HUES6 (cell line): Measurements from ENCODE around the gene XRCC3.

Source experiments
- H3K27ac ChIP-seq: 2 replicates; pipeline ENCODE4 v1.7.0; 2013; ENCODE audit warnings: low read depth, mild to moderate bottlenecking, low read length, inconsistent platforms
- H3K27me3 ChIP-seq: 2 replicates; pipeline ENCODE4 v1.6.1; 2013; ENCODE audit warnings: low read length; ENCODE audit not compliant: control insufficient read depth, insufficient read depth
- H3K36me3 ChIP-seq: 2 replicates; pipeline ENCODE4 v1.6.1; 2013; ENCODE audit warnings: low read length; ENCODE audit not compliant: control insufficient read depth, insufficient read depth
- H3K4me1 ChIP-seq: 2 replicates; pipeline ENCODE4 v1.6.1; 2013; ENCODE audit warnings: low read length; ENCODE audit not compliant: control insufficient read depth, insufficient read depth
- H3K4me3 ChIP-seq: 2 replicates; pipeline ENCODE4 v1.5.1; 2013; ENCODE audit warnings: low read depth, low read length
- H3K9ac ChIP-seq: one replicate; pipeline ENCODE4 v1.6.1; 2013; ENCODE audit warnings: mild to moderate bottlenecking, low read length
- H3K9me3 ChIP-seq: 2 replicates; pipeline ENCODE4 v1.6.1; 2013; ENCODE audit warnings: low read depth, low read length; ENCODE audit not compliant: control insufficient read depth, insufficient read depth

The XRCC3 gene

DNA sequence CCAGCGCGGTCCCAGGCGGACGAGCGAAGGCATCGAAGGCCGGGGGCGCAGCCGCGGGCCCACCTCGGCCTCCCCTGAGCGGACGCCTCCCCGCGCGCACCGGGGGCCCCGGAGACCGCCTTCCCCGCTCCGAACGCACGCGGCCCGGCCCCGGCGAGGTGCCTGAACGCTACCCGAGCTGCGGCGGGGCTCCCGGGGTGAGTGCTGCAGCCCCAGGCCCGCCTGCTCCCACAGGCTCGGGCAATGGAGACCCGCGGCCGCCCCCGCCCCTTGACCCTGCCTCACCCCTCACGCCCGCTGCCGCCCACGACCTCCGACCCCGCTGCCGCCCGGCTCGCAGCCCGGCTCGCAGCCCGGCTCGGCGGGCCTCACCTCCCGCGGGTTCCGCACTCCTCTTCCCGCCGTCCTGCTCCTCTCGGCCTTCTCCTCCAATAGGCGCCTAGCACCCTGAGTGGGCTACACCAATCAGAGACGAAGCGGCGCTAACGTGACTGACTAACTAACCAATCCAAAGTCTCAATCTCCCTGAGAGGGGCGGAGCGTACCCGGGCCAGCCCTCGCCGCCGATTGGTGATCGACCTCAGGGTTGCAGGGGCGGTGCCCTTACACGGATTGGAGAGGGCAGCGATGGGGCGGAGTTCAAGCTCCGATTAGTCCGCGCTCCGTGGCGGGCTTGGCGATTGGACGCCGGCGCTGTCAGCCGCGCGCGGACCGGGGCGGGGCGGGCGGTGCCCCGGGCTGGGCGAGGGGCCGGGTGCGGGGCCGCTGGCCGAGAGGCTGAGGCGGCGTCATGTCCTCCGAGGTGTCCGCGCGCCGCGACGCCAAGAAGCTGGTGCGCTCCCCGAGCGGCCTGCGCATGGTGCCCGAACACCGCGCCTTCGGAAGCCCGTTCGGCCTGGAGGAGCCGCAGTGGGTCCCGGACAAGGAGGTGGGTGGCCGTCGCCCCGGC, at the start of gene XRCC3, which contains the start of gene ZFYVE21:
Gene XRCC3, minus strand, starts transcription at position 400 of the 949 bp plus-strand sequence. CDS start 4,364 bp downstream, outside the sequence.
Gene ZFYVE21, plus strand, starts transcription at position 759 of the 949 bp plus-strand sequence. Its CDS starts 32 bp downstream, at position 791.
- Histone ChIP-seq H3K27ac (peak within 1 kb of the TSS; percentile 78; the same call in 1 of the 2 replicates), H3K9me3 (no peaks in the 10 kb centered on the region), H3K4me3 (peak within 1 kb of the TSS; percentile 79), H3K9ac (peak within 1 kb of the TSS; percentile 88), H3K27me3 (no peaks in the 10 kb centered on the region), H3K36me3 (peaks cover 19% of the 10 kb centered on the region), H3K4me1 (peaks cover 35% of the 10 kb centered on the region)

DNA sequence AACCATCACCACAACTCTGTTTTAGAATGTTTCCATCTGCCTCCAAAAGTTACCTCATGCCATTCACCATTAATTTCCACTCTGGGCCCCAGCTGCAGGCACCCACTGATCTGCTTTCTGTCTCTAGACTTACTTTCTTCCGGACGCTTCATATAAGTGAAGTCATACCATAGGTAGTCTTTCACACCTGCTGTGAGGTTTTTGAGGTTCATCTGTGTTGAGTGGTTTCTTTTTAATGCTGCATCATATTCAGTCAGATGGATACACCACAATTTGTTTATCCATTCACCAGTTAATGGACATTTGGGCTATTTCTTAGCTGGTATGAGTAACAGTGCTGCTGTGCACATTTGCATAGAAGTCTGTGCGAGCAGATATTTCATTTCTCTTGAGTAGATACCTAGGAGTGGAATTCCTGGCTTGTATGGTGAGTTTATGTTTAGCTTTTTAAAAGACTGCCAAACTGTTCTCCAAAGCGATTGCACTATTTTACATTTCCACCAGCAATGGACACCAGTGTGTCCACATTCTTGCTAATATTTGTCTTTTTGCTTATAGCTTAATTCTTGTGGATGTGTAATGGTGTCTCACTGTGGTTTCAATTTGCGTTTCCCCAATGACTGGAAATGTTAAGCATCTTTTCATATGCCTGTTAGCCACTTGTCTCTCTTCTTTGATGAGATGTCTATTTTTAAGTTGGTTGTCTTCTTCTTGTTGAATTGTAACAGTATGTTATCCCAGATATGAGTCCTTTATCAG, 48.7 kb upstream of the XRCC3 start:
- Histone ChIP-seq H3K27me3 (no peaks in the 10 kb centered on the region), H3K27ac (no peak overlapping the region), H3K4me1 (0 out of 2 replicates have a peak, but pooled peaks cover 6% of the 10 kb centered on the region), H3K9ac (no peak overlapping the region), H3K9me3 (no peaks in the 10 kb centered on the region), H3K4me3 (no peak overlapping the region), H3K36me3 (no peaks in the 10 kb centered on the region)

DNA sequence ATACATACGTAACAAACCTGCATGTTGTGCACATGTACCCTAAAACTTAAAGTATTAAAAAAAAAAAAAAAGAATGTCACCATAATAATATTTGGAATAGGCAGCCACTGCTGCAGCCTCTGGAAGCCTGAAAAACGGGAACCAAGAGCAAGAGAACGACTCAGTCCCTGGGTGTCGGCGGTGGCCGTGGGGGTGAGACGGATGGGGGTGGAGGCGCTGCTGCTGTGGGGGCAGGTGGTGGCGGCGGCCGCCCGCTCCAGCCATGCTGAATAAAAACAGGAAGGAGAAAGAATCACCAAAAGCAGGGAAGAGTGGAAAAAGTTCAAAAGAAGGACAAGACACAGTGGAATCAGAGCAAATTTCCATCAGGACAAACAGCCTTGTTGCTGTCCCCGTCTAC, 47.3 kb upstream of the XRCC3 start:
- Histone ChIP-seq H3K27me3 (no peaks in the 10 kb centered on the region), H3K27ac (no peak overlapping the region), H3K9ac (no peak overlapping the region), H3K4me3 (no peak overlapping the region), H3K9me3 (no peaks in the 10 kb centered on the region), H3K4me1 (0 out of 2 replicates have a peak, but pooled peaks cover 6% of the 10 kb centered on the region), H3K36me3 (no peaks in the 10 kb centered on the region)

DNA sequence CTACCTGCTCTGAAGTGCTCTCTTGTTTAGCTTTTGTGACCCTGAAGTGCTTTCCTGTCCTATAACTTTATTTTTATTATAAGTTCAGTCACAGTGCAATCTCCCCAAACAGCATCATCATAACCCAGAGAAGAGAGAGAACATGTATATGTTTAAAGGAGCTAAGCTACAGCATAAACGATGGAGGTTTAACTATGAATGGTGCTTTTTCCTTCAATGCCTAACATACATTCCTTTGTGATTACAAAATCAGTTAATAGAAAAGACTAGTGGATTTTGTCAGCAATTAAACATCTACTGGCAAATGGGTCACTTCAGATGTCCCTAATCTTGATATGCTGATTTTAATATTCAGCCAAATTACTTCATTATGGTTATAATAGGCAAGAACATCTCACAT, 46.8 kb upstream of the XRCC3 start:
- H3K4me1 ChIP-seq: 0 out of 2 replicates have a peak, but pooled peaks cover 6% of the 10 kb centered on the region
- H3K9me3 ChIP-seq: no peaks in the 10 kb centered on the region
- H3K27me3 ChIP-seq: no peaks in the 10 kb centered on the region
- no peak overlapping the region for H3K4me3 ChIP-seq
- H3K27ac ChIP-seq: no peak overlapping the region
- H3K9ac ChIP-seq: no peak overlapping the region
- no peaks in the 10 kb centered on the region for H3K36me3 ChIP-seq

DNA sequence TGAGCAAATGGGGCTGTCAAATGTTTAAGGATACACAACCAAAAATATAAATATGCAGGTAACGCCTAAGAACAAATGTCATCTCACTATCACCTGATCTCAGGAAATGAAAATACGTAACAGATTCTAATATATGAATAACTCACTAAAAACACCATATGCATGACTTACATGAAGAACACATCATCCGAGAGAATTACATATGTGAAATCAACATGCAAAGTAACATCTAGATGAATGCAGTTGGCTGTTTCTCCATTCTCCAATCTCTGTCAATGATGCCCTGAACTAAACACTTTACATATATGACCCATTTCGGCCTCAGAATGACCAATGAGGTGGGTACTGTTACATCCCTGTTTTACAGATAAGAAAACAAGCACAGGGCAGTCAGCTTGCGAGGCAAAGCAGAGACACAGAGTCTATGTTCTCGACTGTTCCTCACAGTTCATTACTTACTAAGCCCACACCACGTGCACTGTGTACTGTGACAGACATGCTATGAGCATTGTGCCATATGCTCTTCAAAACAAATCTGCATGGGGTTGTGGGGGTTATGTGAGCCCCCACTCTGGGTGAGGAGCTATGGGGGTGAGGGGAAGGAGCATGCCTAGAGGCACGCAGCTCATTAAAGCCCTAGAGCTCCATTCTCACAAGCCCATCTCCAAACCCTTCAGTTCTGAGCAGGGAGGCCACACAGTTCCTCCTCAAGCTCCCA, 43.0 kb upstream of the XRCC3 start:
- Histone ChIP-seq H3K9ac (no peak overlapping the region), H3K4me3 (no peak overlapping the region), H3K27me3 (no peaks in the 10 kb centered on the region), H3K9me3 (no peaks in the 10 kb centered on the region), H3K4me1 (peaks cover 10% of the 10 kb centered on the region; the same call in 1 of the 2 replicates), H3K27ac (no peak overlapping the region), H3K36me3 (no peaks in the 10 kb centered on the region)

DNA sequence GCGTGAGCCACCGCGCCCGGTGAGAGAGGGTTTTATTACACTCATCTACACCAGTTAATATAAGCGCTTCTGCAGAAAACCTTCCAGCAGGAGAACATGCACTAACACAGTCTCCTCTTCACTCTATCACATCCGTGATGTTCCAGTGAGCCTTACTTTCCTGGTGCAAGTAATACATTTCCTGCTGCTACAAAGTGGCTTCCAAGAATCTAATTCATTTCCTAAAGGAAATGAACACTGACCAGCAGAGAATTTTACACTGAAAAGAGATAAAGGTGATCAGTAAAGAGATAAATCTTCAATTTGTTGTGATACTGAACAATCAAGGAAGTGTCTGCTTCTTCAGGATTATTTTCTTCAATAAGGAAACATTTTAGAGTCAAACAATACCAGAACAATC, 39.8 kb upstream of the XRCC3 start:
- no peaks in the 10 kb centered on the region for H3K27me3 ChIP-seq
- no peaks in the 10 kb centered on the region for H3K9me3 ChIP-seq
- H3K36me3 ChIP-seq: no peaks in the 10 kb centered on the region
- no peak overlapping the region for H3K4me3 ChIP-seq
- no peak overlapping the region for H3K9ac ChIP-seq
- peaks cover 4% of the 10 kb centered on the region; the same call in 1 of the 2 replicates for H3K4me1 ChIP-seq
- no peak overlapping the region for H3K27ac ChIP-seq

DNA sequence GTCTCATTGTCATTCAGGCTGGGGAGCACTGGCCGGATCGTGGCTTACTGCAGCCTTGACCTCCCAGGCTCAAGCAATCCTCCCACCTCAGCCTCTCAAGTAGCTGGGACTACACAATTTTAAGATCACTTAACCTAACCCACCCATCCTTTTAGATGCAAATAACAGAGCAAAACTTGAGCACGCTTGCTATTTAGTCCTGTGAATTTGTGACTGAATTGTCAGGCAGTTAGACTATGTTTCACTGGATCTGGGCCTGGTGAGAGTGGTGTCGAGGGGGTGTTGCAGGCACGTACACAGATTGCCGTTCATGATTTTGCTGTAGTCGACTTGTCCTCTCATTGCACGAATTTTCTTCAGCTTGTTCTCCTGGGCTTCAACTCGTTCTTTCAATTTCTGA, 38.5 kb upstream of the XRCC3 start:
- Histone ChIP-seq H3K9ac (no peak overlapping the region), H3K27ac (no peak overlapping the region), H3K4me3 (no peak overlapping the region), H3K36me3 (no peaks in the 10 kb centered on the region; the same call in 1 of the 2 replicates), H3K4me1 (peaks cover 4% of the 10 kb centered on the region; the same call in 1 of the 2 replicates), H3K9me3 (no peaks in the 10 kb centered on the region), H3K27me3 (no peaks in the 10 kb centered on the region)

DNA sequence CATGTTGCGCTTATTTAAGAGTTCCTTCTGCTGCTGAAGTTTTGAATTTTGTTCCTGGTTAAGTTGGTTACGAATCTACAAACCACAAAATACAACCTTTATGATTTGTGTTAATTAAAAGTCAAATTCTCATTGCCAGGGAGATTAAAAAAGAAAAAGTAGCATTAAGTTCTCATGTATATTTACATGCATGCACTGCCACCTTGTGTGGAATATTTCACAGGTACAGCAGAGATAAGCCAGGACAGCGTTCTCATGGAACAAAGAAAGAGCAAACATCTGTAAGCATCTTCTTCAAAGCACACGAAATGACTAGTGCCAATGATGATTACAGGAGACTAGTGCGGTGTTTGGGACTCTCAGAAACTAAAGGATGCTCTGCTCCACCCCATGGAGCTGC, 34.6 kb upstream of the XRCC3 start:
- Histone ChIP-seq H3K36me3 (no peaks in the 10 kb centered on the region; the same call in 1 of the 2 replicates), H3K4me3 (no peak overlapping the region), H3K27ac (no peak overlapping the region), H3K4me1 (peaks cover 4% of the 10 kb centered on the region; the same call in 1 of the 2 replicates), H3K9ac (no peak overlapping the region), H3K9me3 (no peaks in the 10 kb centered on the region), H3K27me3 (no peaks in the 10 kb centered on the region)

DNA sequence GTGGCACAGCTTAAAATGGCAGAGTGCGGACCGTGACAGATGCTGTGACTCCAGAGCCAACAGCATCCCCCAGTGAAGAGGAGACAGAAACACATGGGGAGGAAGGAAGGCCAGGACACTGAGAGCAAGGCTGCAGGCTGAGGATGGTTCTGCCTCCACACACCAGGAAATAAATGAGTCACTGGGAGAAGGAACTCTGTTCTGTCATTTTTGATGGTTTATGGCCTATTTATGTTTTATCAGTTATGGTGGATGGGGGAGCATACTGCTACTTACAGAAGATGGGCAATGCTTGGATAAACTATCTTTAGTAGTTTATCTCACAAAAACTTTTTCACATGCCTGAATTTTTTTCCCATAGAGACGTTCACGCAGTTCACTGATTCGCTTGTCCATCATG, 34.2 kb upstream of the XRCC3 start:
- H3K27ac ChIP-seq: no peak overlapping the region
- no peaks in the 10 kb centered on the region; the same call in 1 of the 2 replicates for H3K36me3 ChIP-seq
- H3K27me3 ChIP-seq: no peaks in the 10 kb centered on the region
- no peak overlapping the region for H3K9ac ChIP-seq
- no peak overlapping the region for H3K4me3 ChIP-seq
- H3K9me3 ChIP-seq: no peaks in the 10 kb centered on the region
- H3K4me1 ChIP-seq: peaks cover 4% of the 10 kb centered on the region; the same call in 1 of the 2 replicates

DNA sequence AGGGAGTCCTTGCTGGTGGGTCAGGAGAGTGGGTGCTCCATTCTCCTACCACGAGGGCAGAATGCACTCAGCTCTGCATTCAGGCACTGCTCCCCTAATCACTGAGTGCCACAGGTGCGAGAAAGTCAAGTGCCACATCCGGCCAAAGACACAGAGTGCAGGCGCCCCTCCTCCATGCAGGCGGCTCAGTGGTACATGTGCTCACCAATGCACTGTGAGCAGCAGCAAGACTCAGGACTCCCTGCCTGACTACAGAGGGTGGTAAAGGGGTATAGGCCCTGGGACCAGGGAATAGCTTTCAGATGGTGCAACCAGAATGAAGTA, 33.2 kb upstream of the XRCC3 start:
- Histone ChIP-seq H3K4me3 (no peak overlapping the region), H3K36me3 (no peaks in the 10 kb centered on the region; the same call in 1 of the 2 replicates), H3K27me3 (no peaks in the 10 kb centered on the region), H3K27ac (no peak overlapping the region), H3K9me3 (no peaks in the 10 kb centered on the region), H3K4me1 (no peaks in the 10 kb centered on the region), H3K9ac (no peak overlapping the region)
